ENCODE results near the gene OSBPL3.

GRCh38 chr7:24933298-24933697 lies 46.7 kb downstream of the OSBPL3 start:
- TF ChIP-seq POLR2A (IDR thresholded peaks at IDR 0.05) (no peak), CTCF (IDR thresholded peaks at IDR 0.05) (no peak)

Data from gastroesophageal sphincter (tissue), 3 donors.